ENCODE data around the gene VSNL1. TPM values are rescaled to one million over a fixed set of nuclear protein-coding genes. Genes with fewer than 3 reads are reported as not detected.
A peak's percentile ranks its signal among the peaks of the same experiment; 100 is the strongest.

Gene VSNL1
- total RNA-seq: not detected in 3 replicates
- long read RNA-seq: 0 reads

DNA sequence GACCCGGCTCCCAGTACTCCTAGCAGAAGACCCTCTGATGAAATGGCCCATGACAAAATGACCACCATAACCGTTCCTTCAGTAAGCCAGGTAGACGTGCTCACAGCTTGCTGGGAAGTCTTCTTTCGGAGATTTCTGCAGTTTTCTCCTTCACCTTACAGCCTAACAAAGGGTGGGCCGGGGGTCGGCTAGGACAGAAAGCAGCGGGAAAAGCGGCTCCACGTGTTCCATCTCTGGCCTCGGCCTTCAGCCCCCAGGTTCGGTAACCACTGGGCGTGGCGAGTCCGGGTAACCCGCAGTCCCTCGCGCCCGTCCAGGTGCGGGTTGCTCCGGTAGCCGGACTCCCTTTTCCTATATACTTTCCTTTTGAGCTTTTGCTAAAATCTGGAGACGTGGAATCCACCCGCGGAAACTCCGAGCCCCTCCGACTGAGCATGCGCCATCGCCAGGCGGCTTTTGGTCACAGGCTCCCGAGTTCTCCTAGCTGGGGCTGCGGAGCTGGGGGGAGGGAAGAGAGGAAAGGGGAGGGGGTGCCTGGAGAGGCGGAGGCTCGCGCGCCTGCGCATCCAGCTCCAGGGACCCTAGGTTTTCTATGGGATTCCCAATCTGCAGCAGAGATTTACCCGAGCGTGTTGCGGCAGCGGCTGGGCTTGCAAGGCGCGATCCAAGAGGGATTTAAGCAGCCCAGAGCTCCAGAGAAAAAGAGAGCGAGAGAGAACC lies at the start of gene VSNL1:
Gene VSNL1, plus strand, starts transcription at position 604 of the 720 bp plus-strand sequence. CDS start 51,379 bp downstream, outside the sequence.
- TF ChIP-seq, protein P1, sequence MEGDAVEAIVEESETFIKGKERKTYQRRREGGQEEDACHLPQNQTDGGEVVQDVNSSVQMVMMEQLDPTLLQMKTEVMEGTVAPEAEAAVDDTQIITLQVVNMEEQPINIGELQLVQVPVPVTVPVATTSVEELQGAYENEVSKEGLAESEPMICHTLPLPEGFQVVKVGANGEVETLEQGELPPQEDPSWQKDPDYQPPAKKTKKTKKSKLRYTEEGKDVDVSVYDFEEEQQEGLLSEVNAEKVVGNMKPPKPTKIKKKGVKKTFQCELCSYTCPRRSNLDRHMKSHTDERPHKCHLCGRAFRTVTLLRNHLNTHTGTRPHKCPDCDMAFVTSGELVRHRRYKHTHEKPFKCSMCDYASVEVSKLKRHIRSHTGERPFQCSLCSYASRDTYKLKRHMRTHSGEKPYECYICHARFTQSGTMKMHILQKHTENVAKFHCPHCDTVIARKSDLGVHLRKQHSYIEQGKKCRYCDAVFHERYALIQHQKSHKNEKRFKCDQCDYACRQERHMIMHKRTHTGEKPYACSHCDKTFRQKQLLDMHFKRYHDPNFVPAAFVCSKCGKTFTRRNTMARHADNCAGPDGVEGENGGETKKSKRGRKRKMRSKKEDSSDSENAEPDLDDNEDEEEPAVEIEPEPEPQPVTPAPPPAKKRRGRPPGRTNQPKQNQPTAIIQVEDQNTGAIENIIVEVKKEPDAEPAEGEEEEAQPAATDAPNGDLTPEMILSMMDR (IDR thresholded peaks at IDR 0.05): no peak
- no peaks in the 10 kb centered on the region for H3K9me3 Mint-ChIP-seq (ENCODE audit: low read depth)
- H3K27ac Mint-ChIP-seq (ENCODE audit: unreplicated experiment): no peak within 1 kb of the TSS
- H3K27me3 Mint-ChIP-seq (ENCODE audit: low read depth): peaks cover 76% of the 10 kb centered on the region
- H3K4me3 Mint-ChIP-seq (ENCODE audit: unreplicated experiment): peak within 1 kb of the TSS; percentile 83
- no peak for DNase-seq (ENCODE audit: low spot score)
- H3K36me3 Mint-ChIP-seq (ENCODE audit: low read depth): peaks cover 3% of the 10 kb centered on the region
- peaks cover 30% of the 10 kb centered on the region for H3K4me1 Mint-ChIP-seq (ENCODE audit: low read depth)

DNA sequence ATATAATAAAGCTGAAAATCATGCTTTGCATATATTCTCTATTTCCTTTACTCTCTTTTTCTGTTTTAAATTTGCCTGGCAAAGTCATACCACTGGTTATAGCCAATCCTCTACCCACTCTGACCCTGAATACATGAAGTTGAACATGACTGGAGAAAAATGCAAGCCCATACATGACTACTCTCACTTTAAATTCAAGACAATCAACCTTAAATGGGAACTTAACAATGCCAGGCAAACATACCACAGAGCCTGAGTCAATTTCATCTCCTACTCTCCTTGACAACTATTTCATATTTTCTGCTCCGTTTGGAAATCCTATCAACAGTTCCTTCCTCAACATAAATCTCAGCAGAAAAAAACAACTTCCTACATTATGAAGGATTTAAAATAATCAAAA lies 44.9 kb upstream of the VSNL1 start:
- Mint-ChIP-seq H3K9me3 (ENCODE audit: low read depth) (no peaks in the 10 kb centered on the region), H3K36me3 (ENCODE audit: low read depth) (no peaks in the 10 kb centered on the region), H3K4me1 (ENCODE audit: low read depth) (no peaks in the 10 kb centered on the region), H3K4me3 (ENCODE audit: unreplicated experiment) (no peak overlapping the region), H3K27me3 (ENCODE audit: low read depth) (peaks cover 7% of the 10 kb centered on the region), H3K27ac (ENCODE audit: unreplicated experiment) (no peak overlapping the region)
- DNase-seq (ENCODE audit: low spot score): no peak
- TF ChIP-seq, protein P1 (IDR thresholded peaks at IDR 0.05): no peak

DNA sequence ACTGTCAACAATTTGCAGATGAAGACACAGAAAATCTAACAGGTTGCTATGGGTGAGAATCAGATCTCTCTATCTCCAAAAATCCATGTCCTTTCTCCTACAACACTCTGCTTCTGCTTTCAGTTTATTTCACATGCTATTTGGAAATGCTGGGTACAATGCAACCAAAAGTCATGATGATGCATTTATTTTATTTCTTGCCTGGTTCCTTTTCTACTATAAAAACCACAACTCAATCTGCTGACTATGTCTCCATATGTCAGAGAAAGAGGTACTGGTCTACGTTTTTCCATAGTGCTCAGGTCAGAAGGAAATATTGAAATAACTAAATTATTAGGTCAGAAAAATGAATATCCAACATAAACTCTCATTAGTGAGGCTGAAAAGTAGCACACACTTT lies 42.8 kb upstream of the VSNL1 start:
- no peaks in the 10 kb centered on the region for H3K36me3 Mint-ChIP-seq (ENCODE audit: low read depth)

DNA sequence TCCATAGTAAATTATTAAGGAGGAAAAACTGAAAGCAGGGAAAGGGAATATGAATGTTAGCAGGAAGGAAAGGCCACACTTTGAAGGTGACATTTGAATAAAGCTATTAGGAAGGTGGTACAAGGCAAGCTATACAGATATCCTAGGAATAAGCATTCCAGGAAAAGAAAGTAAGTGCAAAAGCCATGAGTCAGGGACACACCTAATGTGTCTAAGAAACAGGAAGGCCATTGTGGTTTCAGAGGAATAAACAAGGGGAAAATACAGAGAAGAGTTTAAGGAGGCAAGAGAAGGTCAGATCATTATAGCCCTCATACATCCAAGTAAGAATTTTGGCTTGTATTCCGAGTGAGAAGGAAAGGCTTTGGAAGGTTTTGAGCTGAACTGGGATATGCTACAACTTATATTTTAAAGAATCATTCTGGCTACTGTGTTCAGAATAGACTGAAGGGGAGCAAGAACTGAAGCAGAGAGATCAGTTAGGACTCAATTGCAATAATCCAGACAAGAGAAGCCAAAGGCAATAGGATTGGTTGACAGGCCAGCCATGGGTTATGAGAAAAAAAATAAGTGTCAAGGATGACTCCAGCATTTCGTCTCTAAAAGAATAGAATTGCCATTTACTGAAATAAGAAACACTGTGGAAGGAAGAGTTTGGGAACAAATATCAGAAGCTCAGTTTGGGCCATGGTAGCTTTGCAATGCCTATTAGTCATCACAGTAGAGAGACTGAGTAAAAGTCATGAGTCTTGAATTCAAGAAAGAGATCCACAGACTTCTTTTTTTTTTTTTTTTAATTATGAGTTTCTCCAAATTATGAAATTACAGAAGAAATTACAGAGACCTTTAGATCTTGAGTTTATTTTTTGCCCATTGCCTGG lies 33.5 kb upstream of the VSNL1 start:
- Mint-ChIP-seq H3K27me3 (ENCODE audit: low read depth) (peaks cover 37% of the 10 kb centered on the region), H3K27ac (ENCODE audit: unreplicated experiment) (no peak overlapping the region), H3K36me3 (ENCODE audit: low read depth) (no peaks in the 10 kb centered on the region), H3K4me1 (ENCODE audit: low read depth) (no peaks in the 10 kb centered on the region), H3K9me3 (ENCODE audit: low read depth) (no peaks in the 10 kb centered on the region), H3K4me3 (ENCODE audit: unreplicated experiment) (no peak overlapping the region)
- DNase-seq (ENCODE audit: low spot score): no peak
- TF ChIP-seq, protein P1 (IDR thresholded peaks at IDR 0.05): no peak

More for the DNA sequence above, 42.8 kb upstream of the VSNL1 start:
- TF ChIP-seq, protein P1 (IDR thresholded peaks at IDR 0.05): no peak
- no peaks in the 10 kb centered on the region for H3K4me1 Mint-ChIP-seq (ENCODE audit: low read depth)
- no peaks in the 10 kb centered on the region for H3K9me3 Mint-ChIP-seq (ENCODE audit: low read depth)
- no peak overlapping the region for H3K4me3 Mint-ChIP-seq (ENCODE audit: unreplicated experiment)
- no peak for DNase-seq (ENCODE audit: low spot score)
- peaks cover 12% of the 10 kb centered on the region for H3K27me3 Mint-ChIP-seq (ENCODE audit: low read depth)
- no peak overlapping the region for H3K27ac Mint-ChIP-seq (ENCODE audit: unreplicated experiment)

DNA sequence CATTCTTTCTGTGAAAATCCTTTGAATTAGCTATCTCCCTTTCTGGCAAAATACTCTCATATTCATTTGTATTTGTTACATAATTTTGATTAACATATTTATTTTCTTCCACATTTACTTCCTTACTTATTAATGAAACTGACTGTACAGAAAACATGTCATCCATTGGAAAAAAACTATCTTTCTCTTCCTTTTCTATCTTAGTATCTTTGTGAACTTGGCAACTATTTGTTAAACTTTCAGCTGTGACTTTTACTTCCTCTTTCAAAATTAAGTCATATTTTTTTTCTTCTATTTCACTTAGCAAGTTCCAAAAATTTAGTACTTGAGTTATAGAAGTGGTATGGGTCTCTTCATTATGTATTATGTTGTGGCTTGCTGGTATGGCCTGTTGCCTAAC lies 24.8 kb upstream of the VSNL1 start:
- Mint-ChIP-seq H3K9me3 (ENCODE audit: low read depth) (no peaks in the 10 kb centered on the region), H3K27me3 (ENCODE audit: low read depth) (peaks cover 54% of the 10 kb centered on the region), H3K4me1 (ENCODE audit: low read depth) (peaks cover 13% of the 10 kb centered on the region), H3K36me3 (ENCODE audit: low read depth) (no peaks in the 10 kb centered on the region), H3K4me3 (ENCODE audit: unreplicated experiment) (no peak overlapping the region), H3K27ac (ENCODE audit: unreplicated experiment) (no peak overlapping the region)
- DNase-seq (ENCODE audit: low spot score): no peak
- TF ChIP-seq, protein P1 (IDR thresholded peaks at IDR 0.05): no peak
